HG02571 (cell line): ENCODE results near the gene CPM.

Experiments
- ATAC-seq: cut with Tn5 transposase; IDR thresholded peaks from one replicate; pipeline ENCODE4 v1.9.1; 2021; ENCODE audit warnings: mild to moderate bottlenecking, moderate library complexity; ENCODE audit not compliant: unreplicated experiment

The CPM gene

DNA sequence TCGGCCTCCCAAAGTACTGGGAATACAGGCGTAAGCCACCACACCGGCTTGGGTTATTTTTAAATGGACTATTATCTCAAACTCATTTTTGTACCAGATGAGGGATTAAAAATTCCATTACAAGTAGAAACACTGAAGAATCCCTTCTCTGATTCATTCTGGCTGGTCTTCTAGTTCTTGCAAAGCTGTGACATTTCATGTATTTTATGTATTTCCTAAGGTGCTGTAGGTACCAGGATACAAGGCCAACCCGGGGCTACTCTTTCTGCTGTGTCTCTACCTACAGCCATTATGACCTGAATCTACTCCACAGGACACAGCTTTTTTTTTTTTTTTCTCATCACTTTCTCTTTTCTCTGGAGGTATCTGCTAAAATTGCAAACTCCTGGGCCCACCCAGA, 24.9 kb downstream of the CPM start:
- no peak for ATAC-seq

DNA sequence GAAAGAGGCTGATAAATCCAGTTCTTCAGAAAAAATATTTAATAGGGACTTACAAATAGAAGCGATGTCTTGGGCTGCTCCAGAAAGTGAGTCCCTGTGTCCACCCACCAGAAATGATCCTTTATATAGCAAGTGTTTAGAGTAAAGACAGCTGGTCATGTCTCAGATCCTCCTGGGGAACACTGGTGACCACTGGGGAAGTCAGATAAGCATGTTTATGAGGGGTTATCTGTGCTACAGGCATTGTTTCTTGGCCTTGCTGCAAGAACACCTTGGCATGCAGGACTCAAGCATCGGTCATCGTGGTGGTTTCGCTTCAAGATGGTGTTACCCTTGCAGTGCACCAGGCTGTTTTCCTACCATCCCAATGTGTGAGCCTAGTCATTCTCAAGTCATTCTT, 27.2 kb downstream of the CPM start:
- no peak for ATAC-seq

DNA sequence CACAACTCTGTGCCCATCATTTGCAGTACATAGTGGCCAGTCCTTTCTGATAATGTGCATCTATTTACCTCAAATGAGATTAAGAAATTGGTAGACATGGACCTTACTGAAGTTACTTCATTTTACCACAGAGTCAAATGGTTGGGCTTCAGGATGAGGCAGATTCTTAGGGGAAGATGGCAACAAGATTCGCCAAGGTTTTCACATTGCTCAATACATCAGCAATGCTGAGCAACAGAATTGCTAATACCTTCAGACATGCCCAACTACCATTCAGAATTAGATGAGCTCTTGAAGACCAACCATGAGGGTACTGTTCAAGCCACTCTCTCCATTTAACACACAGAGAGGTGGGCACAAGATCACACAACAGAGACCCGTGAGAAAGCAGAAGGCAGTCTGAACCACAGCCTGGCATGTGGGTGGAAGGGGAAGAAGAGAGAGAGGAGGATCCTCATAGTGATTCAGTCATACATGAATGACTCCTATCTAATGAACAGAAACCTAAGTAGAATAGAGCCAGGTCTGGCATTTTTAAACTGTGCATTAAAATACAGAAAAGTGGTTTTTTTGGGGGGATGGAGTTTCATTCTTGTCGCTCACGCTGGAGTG, 28.5 kb downstream of the CPM start:
- no peak for ATAC-seq

DNA sequence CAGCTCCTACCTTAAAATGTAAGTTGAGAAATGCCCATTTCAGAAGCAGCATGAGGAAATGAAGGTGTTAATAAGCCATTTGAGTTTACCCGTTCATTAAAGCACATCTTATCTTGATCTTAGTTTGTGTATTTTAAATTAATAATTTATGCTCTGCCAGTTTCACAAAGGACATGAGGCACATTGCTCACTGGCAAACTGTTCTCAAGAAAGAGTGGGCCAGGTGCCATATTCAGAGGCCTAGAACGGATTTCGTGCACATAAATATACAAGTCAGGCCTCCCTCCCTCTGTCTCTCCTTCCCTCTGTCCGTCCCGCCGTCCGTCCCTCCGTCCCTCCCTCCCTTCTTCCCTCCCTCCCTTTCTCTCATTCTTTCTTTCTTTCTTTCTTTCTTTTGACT, 29.5 kb downstream of the CPM start:
- ATAC-seq: no peak

DNA sequence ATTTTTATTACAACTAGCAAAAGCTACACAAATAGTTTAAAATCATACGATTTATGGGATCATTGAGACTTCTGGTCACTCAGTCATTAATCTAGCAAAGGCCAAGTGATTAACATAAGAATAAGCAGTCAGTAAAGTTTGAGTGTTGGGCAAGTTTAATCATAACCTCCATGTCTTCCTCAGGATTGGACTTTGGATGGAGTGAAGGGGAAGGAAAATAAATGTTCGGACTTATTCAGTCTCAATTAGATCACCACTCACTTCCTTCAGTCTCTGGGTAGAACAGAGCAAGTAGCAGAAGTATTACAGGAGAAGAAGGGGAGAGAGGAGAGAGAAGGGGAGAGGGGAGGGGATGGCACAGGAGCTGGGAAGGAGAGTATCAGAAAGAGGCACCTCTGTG, 31.4 kb downstream of the CPM start:
- no peak for ATAC-seq

DNA sequence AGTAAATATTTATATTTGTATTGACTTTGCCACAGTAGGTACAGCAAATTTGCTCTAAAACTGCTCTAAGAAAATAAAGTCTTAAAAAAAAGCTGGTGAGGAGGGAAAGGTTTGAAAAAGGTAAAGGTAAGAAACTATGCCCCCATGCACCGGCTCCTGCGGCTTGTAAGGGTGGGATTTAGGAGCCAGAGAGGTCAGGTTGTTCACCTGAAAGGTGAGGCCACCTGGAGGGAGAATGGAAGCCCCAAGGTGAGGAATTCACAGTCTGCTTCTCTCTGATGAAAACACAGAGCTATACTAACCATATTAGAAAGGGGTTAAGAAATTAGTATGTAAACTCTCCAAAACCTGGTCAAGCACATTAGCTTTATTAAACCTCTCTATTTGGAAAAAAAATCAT, 31.8 kb downstream of the CPM start:
- ATAC-seq: no peak

DNA sequence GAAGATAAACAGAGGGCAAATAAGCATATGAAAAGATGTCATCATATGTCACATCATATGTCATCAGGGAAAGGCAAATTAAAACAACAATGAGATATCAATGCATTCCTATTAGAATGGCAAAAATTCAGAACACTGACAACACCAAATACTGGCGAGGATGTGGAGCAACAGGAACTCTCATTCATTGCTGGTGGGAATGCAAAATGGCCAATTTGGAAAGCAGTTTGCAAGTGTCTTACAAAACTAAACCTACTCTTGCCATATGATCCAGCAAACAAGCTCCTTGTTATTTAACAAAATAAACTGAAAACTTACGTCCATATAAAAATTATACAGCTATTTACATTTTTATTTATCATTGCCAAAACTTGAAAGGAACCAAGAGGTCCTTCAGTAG, 32.7 kb downstream of the CPM start:
- ATAC-seq: no peak

- ATAC-seq: no peak
These were observed 33.7 kb downstream of the CPM start for GRCh38 chr12:68899251-68899771.

GRCh38 chr12:68896881-68897540, 36.0 kb downstream of the CPM start:
- ATAC-seq: no peak

DNA sequence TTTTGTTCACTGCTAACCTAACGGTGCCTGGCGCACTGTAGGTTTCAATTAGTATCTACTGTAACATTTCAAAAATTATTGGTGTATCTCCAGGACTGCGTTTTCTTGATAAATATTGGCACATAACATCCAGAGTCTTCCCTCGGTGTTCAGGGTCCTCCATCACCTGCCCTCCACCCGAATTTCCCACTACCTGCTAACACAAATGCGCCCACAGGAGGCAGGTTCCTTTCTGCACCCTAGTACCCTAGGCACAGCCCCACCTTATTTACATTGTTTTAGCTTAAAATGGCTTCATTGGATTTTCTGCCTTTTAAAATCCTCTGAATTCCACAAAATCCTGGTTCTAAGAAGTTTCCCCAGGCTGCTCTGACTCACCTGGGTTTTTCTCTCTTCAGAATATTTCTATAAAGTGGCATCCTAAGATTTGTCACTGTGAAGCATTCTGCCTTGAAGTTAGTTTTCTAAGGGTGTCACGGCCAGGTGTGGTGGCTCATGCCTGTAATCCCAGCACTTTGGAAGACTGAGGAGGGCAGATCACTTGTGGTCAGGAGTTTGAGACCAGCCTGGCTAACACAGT, 38.6 kb downstream of the CPM start:
- ATAC-seq: no peak

DNA sequence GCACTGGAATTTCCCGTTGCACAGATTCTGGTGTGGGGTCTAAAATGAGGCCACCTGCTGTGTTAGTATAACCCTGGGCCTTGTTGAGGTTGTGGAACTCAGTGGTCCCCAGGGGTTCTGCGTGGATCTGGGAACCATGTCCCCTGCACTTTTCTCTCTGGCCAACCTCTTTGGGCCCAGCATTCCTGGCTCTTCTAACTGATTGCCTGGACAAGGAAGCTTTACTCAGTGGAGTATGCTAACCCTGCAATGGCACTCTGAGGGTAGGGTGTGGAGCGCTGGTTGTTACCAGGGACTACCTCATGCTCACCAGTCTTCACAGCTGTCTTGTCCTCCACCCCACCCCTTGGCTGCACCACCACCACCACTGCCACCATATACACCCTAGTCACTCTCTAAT, 39.2 kb downstream of the CPM start:
- no peak for ATAC-seq

GRCh38 chr12:68893201-68893600, 39.8 kb downstream of the CPM start:
- no peak for ATAC-seq

DNA sequence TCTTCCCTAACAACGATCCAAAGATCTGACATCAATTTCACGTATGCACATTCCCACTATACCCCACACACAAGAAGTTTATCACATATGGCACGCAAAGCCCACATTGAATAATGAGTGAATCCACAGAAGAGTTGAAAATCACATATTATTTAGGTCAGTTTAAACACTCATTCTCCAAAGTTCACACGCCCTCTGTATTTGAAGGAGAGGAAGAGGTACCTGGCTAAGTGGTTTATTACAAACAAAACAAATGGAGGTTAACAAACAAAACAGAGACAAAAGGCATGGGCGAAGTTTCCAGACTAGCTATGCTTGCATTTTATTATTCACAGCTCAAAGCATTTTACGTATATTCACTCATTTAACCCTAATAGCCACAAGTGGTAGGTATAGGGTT, 41.8 kb downstream of the CPM start:
- no peak for ATAC-seq

GRCh38 chr12:68890701-68891113, 42.3 kb downstream of the CPM start:
- ATAC-seq: no peak

GRCh38 chr12:68888243-68888642, 44.7 kb downstream of the CPM start:
- ATAC-seq: no peak

GRCh38 chr12:68887641-68888040, 45.3 kb downstream of the CPM start:
- no peak for ATAC-seq

GRCh38 chr12:68886636-68887572, 46.1 kb downstream of the CPM start:
- ATAC-seq: no peak

DNA sequence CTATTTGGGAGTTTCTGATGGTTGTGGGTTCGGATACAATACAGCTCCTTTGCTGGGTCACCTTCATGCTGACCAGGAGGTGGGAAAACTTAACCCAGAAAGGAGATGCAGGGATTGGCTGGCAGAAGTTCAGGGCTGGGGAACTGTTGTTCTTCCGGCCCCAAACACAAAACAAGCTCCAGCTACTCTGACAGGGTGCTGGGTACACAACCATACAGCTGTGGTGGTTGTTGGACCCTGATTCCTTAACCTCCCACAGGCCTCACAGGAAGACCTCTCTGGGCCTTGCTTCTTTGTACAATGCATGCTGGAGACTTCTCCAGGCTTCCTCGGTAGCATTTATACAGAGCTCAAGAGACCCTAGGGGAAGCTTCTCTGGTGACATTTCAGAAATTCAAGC, 47.6 kb downstream of the CPM start:
- no peak for ATAC-seq

- no peak for ATAC-seq
These were observed 48.7 kb downstream of the CPM start for GRCh38 chr12:68884251-68884650.

DNA sequence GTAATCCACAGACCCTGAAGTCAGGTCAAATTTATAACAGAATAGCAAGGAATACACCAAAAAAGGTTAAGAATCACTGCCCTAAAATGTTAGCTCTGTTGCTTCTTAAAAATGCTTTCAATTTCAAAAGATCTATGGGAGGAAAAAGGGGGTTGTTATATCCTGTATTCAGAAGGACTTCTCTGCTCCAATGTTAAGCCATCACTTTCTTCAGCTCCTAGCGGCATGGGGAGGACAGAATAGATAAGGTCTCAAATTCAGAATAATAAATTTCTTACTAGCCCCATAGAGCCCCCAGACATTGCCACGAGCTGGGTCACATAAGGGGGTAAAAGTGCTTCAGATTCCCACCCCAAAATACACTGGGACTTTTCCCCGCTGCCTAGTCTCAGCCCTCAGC, 49.8 kb downstream of the CPM start:
- no peak for ATAC-seq

- no peak for ATAC-seq
These were observed 50.6 kb downstream of the CPM start for GRCh38 chr12:68882251-68882964.
